ENCODE results near the gene C1orf21.

The C1orf21 gene

GRCh38 chr1:184520336-184520735 lies 133.5 kb downstream of the C1orf21 start:
- DNase-seq: peak in 2 of 3 experiments; percentile 35 to 68

GRCh38 chr1:184524248-184524647 lies 137.4 kb downstream of the C1orf21 start:
- no peak for DNase-seq

- no peak for DNase-seq
Observed at GRCh38 chr1:184527402-184527801, 140.6 kb downstream of the C1orf21 start.

GRCh38 chr1:184530226-184530625 lies 143.4 kb downstream of the C1orf21 start:
- no peak for DNase-seq

- DNase-seq: no peak
Observed at GRCh38 chr1:184531296-184531695, 144.5 kb downstream of the C1orf21 start.

GRCh38 chr1:184532199-184532598 lies 145.4 kb downstream of the C1orf21 start:
- DNase-seq: no peak

- DNase-seq: peak in 1 of 3 experiments; percentile 34
Observed at GRCh38 chr1:184533049-184533448, 146.2 kb downstream of the C1orf21 start.

GRCh38 chr1:184533915-184534314 lies 147.1 kb downstream of the C1orf21 start:
- no peak for DNase-seq

GRCh38 chr1:184534690-184535089 lies 147.9 kb downstream of the C1orf21 start:
- DNase-seq: no peak

GRCh38 chr1:184535191-184535970 lies 148.6 kb downstream of the C1orf21 start:
- no peak for DNase-seq

GRCh38 chr1:184536246-184536985 lies 149.6 kb downstream of the C1orf21 start:
- DNase-seq: no peak

GRCh38 chr1:184539580-184539979 lies 152.8 kb downstream of the C1orf21 start:
- DNase-seq: no peak

- no peak for DNase-seq
Observed at GRCh38 chr1:184541537-184542152, 154.8 kb downstream of the C1orf21 start.

GRCh38 chr1:184542291-184542690 lies 155.5 kb downstream of the C1orf21 start:
- DNase-seq: no peak

- no peak for DNase-seq
Observed at GRCh38 chr1:184545601-184546000, 158.8 kb downstream of the C1orf21 start.

- DNase-seq: no peak
Observed at GRCh38 chr1:184552446-184552845, 165.6 kb downstream of the C1orf21 start.

GRCh38 chr1:184553845-184554244 lies 167.0 kb downstream of the C1orf21 start:
- no peak for DNase-seq

GRCh38 chr1:184555665-184556641 lies 169.1 kb downstream of the C1orf21 start:
- peak in 2 of 3 experiments; percentile 23 to 60 for DNase-seq

- no peak for DNase-seq
Observed at GRCh38 chr1:184556665-184557064, 169.8 kb downstream of the C1orf21 start.

GRCh38 chr1:184557423-184558347 lies 170.9 kb downstream of the C1orf21 start:
- no peak for DNase-seq

GRCh38 chr1:184558691-184559090 lies 171.9 kb downstream of the C1orf21 start:
- no peak for DNase-seq
